ENCODE results near the gene ANXA3.

The ANXA3 gene

GRCh38 chr4:78566834-78567499 lies 15.4 kb downstream of the ANXA3 start:
- no peak for DNase-seq (ENCODE audit: low spot score)
- TF ChIP-seq CTCF (IDR thresholded peaks at IDR 0.05; ENCODE audit: extremely low read depth, missing control alignments) = no peak

- DNase-seq (ENCODE audit: low spot score) = no peak
- no peak for TF ChIP-seq CTCF (IDR thresholded peaks at IDR 0.05; ENCODE audit: extremely low read depth, missing control alignments)
These were observed 16.0 kb downstream of the ANXA3 start for GRCh38 chr4:78567500-78568060.

DNA sequence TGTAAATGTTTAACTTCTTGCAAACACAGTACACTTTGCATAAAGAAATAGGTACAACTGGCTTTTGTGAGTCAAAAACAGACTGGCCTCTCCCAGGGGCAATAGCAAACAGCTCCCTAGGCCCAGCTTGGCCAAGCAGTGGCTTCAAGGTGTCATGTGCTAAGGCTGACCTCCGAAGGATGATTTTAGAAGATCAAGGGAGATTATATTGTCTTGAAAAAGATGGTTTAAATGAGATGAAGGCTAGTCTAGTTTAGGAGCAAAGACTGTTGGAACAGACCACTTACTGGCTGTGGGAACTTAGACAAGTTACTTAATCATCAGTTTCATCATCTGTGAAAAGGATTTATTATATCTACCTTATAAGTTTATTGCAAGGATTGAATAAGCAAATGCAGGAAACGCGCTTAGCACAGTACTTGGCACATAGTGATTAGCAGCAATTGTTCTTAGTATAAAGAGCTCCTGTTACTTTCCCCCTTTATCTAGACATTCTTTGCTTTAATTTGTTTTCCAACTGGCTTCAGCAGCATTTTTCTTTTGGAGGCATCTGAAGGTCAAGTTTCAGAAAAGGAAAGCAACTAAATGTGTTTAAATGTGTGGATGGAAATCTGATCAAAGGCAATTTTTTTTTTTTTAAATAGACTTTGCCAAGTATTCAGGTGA lies 17.2 kb downstream of the ANXA3 start:
- DNase-seq (ENCODE audit: low spot score) = no peak
- TF ChIP-seq CTCF (IDR thresholded peaks at IDR 0.05; ENCODE audit: extremely low read depth, missing control alignments) = no peak

GRCh38 chr4:78569306-78569821 lies 17.8 kb downstream of the ANXA3 start:
- TF ChIP-seq CTCF (IDR thresholded peaks at IDR 0.05; ENCODE audit: extremely low read depth, missing control alignments) = no peak
- DNase-seq (ENCODE audit: low spot score) = no peak

- DNase-seq (ENCODE audit: low spot score) = no peak
- no peak for TF ChIP-seq CTCF (IDR thresholded peaks at IDR 0.05; ENCODE audit: extremely low read depth, missing control alignments)
These were observed 18.5 kb downstream of the ANXA3 start for GRCh38 chr4:78570117-78570516.

GRCh38 chr4:78571804-78572203 lies 20.2 kb downstream of the ANXA3 start:
- DNase-seq (ENCODE audit: low spot score) = no peak
- TF ChIP-seq CTCF (IDR thresholded peaks at IDR 0.05; ENCODE audit: extremely low read depth, missing control alignments) = no peak
